Loucy (cell line): ENCODE data around the gene COLGALT1.

Source experiments
- H2AFZ ChIP-seq: fragments of 200-600 bp; sonication (generic); 2 replicates; pipeline ENCODE4 v1.6.0; 2016; ENCODE audit warnings: antibody characterized with exemption, mild to moderate bottlenecking, low read length, moderate library complexity
- H3F3A ChIP-seq: fragments of 200-600 bp; 2 replicates; pipeline ENCODE4 v1.6.0; 2016; ENCODE audit warnings: antibody characterized with exemption, low read depth, mild to moderate bottlenecking
- H3K27me3 ChIP-seq: fragments of 200-600 bp; sonication (generic); 2 replicates; pipeline ENCODE4 v1.6.1; 2014; ENCODE audit warnings: low read length, mild to moderate bottlenecking; ENCODE audit not compliant: insufficient read depth, poor library complexity, severe bottlenecking
- H3K36me3 ChIP-seq: fragments of 200-600 bp; sonication (generic); 2 replicates; pipeline ENCODE4 v1.6.1; 2016; ENCODE audit warnings: low read length; ENCODE audit not compliant: insufficient read depth
- H3K4me1 ChIP-seq: fragments of 200-600 bp; sonication (generic); 2 replicates; pipeline ENCODE4 v1.5.1; 2014; ENCODE audit warnings: low read length, mild to moderate bottlenecking; ENCODE audit not compliant: insufficient read depth, poor library complexity, severe bottlenecking
- H3K4me2 ChIP-seq: fragments of 200-600 bp; sonication (generic); 2 replicates; pipeline ENCODE4 v1.6.0; 2014; ENCODE audit warnings: antibody characterized with exemption, low read length, low read depth, mild to moderate bottlenecking; ENCODE audit not compliant: poor library complexity, severe bottlenecking
- H3K4me3 ChIP-seq: fragments of 200-600 bp; sonication (generic); 2 replicates; pipeline ENCODE4 v1.5.1; 2014; ENCODE audit warnings: low read length, mild to moderate bottlenecking, mixed read lengths; ENCODE audit not compliant: poor library complexity, severe bottlenecking
- H3K79me2 ChIP-seq: fragments of 200-600 bp; sonication (generic); 2 replicates; pipeline ENCODE4 v1.6.1; 2014; ENCODE audit warnings: low read length; ENCODE audit not compliant: insufficient read depth
- H3K9ac ChIP-seq: fragments of 200-600 bp; sonication (generic); 2 replicates; pipeline ENCODE4 v1.6.0; 2014; ENCODE audit warnings: mild to moderate bottlenecking, low read depth, low read length, moderate library complexity; ENCODE audit not compliant: poor library complexity, severe bottlenecking
- H3K9me2 ChIP-seq: fragments of 200-600 bp; sonication (generic); replicated peaks from 2 replicates; pipeline ENCODE4 v1.6.1; 2016; ENCODE audit warnings: low read depth, low read length, mixed read lengths
- H3K9me3 ChIP-seq: fragments of 200-600 bp; sonication (generic); 2 replicates; pipeline ENCODE4 v1.6.1; 2014; ENCODE audit warnings: mild to moderate bottlenecking, antibody characterized with exemption, low read length, low read depth; ENCODE audit not compliant: insufficient read depth
- H4K20me1 ChIP-seq: fragments of 200-600 bp; sonication (generic); 2 replicates; pipeline ENCODE4 v1.6.0; 2014; ENCODE audit warnings: antibody characterized with exemption, low read length, mild to moderate bottlenecking; ENCODE audit not compliant: insufficient read depth, poor library complexity, severe bottlenecking
- CTCF ChIP-seq: fragments of 200-600 bp; sonication (generic); conservative IDR thresholded peaks from 2 replicates; pipeline ENCODE4 v1.5.1; 2014; ENCODE audit warnings: mild to moderate bottlenecking, antibody characterized with exemption, low read length
- EZH2phosphoT487 ChIP-seq: fragments of 200-600 bp; IDR thresholded peaks from 2 replicates; pipeline ENCODE4 v1.6.1; 2018; ENCODE audit warnings: antibody characterized with exemption, mild to moderate bottlenecking, moderate library complexity, borderline replicate concordance

The COLGALT1 gene

GRCh38 chr19:17615889-17616685 is 60.6 kb downstream of the COLGALT1 start:
- H3K9me3 ChIP-seq, result no peaks in the 10 kb centered on the region
- no peaks in the 10 kb centered on the region for H3K36me3 ChIP-seq
- no peaks in the 10 kb centered on the region for H3F3A ChIP-seq
- no peaks in the 10 kb centered on the region for H3K9me2 ChIP-seq
- H3K9ac ChIP-seq, result no peak overlapping the region
- H3K4me3 ChIP-seq, result no peak overlapping the region
- H4K20me1 ChIP-seq, result no peaks in the 10 kb centered on the region
- H3K4me1 ChIP-seq, result peaks cover 2% of the 10 kb centered on the region
- H2AFZ ChIP-seq, result no peak overlapping the region
- no peak overlapping the region for H3K4me2 ChIP-seq
- H3K27me3 ChIP-seq, result no peaks in the 10 kb centered on the region
- TF ChIP-seq CTCF, result no peak
- no peak for TF ChIP-seq EZH2phosphoT487
- H3K79me2 ChIP-seq, result no peaks in the 10 kb centered on the region

- no peaks in the 10 kb centered on the region for H4K20me1 ChIP-seq
- H3K4me1 ChIP-seq, result peaks cover 4% of the 10 kb centered on the region
- TF ChIP-seq CTCF, result no peak
- no peaks in the 10 kb centered on the region for H3K9me3 ChIP-seq
- H3K4me2 ChIP-seq, result no peak overlapping the region
- no peaks in the 10 kb centered on the region for H3F3A ChIP-seq
- H3K79me2 ChIP-seq, result no peaks in the 10 kb centered on the region
- H2AFZ ChIP-seq, result no peak overlapping the region
- no peaks in the 10 kb centered on the region for H3K27me3 ChIP-seq
- H3K4me3 ChIP-seq, result no peak overlapping the region
- H3K9me2 ChIP-seq, result no peaks in the 10 kb centered on the region
- H3K36me3 ChIP-seq, result no peaks in the 10 kb centered on the region
- no peak overlapping the region for H3K9ac ChIP-seq
Measured at GRCh38 chr19:17616686-17616960, 61.2 kb downstream of the COLGALT1 start.

- Histone ChIP-seq H3K4me3 (no peak overlapping the region), H3F3A (no peaks in the 10 kb centered on the region), H2AFZ (no peak overlapping the region)
Measured at GRCh38 chr19:17616961-17617806, 61.7 kb downstream of the COLGALT1 start.

More at GRCh38 chr19:17616961-17617806, 61.7 kb downstream of the COLGALT1 start:
- Histone ChIP-seq H3K36me3 (no peaks in the 10 kb centered on the region), H3K9me2 (no peaks in the 10 kb centered on the region), H3K9ac (no peak overlapping the region), H3K4me1 (peaks cover 4% of the 10 kb centered on the region), H4K20me1 (no peaks in the 10 kb centered on the region), H3K9me3 (no peaks in the 10 kb centered on the region), H3K79me2 (no peaks in the 10 kb centered on the region), H3K27me3 (no peaks in the 10 kb centered on the region), H3K4me2 (no peak overlapping the region)
- TF ChIP-seq EZH2phosphoT487, result no peak
- TF ChIP-seq CTCF, result no peak
